ENCODE data around the gene ANXA11.

DNA sequence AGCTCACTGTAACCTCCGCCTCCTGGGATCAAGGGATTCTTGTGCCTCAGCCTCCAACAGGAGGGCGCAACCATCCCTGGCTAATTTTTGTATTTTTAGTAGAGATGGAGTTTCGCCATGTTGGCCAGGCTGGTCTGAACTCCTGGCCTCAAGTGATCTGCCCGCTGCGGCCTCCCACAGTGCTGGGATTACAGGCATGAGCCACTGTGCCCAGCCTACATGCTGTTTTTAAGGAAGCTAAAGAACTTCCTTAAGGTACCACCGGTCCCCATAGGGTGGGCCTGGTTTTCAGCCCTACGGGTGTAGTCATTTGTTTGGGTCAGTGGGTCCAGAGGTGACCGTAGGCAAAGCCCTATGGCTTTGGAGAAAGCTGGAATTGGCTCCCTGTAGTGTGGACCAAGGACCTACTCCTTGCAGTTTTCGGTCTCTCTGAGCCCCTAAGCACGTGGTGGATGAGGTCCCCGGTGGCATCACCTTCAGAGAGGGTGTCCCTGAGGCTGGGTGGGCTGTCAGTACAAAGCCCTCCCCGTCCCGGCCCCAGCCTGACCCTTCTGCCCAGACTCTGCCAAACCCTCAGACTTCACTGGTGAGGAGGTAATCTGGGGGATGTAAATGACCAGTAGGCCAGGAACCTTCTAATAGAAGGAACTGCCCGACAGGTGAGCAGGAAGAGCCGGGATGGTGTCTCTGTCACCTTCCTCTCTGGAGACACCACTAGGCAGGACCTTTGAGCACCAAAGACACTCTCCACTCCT lies 30.5 kb downstream of the ANXA11 start:
- TF ChIP-seq CTCF (IDR thresholded peaks at IDR 0.05; ENCODE audit: low read depth, low read length, poor library complexity, severe bottlenecking) (no peak), EZH2phosphoT487 (IDR thresholded peaks at IDR 0.05; ENCODE audit: borderline replicate concordance, low read length) (no peak)

All from DOHH2 (cell line).